Measurements from ENCODE around the gene PHF3.

The PHF3 gene

DNA sequence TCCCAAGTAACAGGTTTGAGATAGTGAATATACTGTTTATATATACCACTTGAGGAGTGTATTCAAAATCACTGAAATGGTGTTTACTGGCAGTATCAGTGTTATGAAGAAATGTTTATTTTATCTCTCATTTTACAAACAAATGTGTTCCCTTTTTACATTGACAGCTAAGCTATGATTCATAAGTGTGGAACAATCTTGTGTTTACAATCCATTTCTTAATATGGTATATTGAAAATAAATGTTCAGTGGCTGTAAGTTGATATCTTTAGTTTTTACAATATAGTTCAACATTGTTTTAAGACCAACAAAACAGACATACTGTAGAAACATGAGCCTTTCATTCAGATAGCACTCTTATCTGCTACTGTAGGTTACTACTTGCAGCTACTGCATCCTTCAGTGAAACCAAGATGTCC lies 14.3 kb downstream of the PHF3 start:
- no peak for DNase-seq

DNA sequence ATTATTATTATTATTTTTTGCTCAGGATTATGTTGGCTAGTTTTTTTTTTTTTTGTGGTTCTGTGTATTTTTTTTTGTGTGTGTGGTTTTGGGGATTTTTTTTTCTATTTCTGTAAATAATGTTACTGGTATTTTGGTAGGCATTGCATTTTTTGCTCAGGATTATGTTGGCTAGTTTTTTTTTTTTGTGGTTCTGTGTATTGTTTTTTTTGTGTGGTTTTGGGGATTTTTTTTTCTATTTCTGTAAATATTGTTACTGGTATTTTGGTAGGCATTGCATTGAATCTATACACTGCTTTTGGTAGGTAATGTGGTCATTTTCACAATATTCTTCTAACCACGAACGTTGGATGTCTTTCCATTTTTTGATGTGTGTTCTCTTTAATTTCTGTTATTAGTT lies 17.4 kb downstream of the PHF3 start:
- DNase-seq, result no peak

DNA sequence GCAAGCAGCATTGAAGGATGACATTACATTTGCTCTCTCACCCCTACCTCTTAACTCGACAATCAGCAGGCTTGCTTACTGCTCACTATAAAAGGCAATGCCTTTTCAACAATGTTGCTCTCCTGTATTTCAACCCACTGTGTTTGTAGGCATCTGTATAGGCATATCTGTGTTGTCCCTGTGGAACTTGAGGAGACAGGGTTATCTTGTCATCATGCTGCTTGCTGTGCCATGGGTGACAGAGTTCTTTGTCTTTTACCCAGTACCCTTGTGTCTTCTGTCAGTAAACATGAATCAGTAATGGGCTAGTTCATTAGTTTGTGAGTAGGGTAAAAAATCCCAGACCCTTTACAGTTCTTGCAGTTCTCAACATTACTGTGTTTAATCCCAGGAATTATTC lies 25.2 kb downstream of the PHF3 start:
- DNase-seq, result no peak

DNA sequence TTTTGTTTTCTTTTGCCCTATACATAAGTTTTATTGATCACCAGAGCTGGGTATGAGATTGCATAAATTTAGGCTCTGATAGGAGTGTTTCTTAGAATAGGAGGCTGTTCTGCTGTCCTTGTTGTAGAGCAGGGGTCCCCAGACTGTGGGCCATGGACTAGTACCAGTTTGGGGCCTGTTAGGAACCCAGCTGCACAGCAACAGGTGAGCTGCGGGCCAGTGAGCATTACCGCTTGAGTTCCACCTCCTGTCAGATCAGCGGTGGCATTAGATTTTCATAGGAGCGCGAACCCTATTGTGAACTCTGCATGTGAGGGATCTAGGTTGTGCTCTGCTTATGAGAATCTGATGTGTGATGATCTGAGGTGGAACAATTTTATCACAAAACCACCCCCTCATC lies 26.2 kb downstream of the PHF3 start:
- no peak for DNase-seq

DNA sequence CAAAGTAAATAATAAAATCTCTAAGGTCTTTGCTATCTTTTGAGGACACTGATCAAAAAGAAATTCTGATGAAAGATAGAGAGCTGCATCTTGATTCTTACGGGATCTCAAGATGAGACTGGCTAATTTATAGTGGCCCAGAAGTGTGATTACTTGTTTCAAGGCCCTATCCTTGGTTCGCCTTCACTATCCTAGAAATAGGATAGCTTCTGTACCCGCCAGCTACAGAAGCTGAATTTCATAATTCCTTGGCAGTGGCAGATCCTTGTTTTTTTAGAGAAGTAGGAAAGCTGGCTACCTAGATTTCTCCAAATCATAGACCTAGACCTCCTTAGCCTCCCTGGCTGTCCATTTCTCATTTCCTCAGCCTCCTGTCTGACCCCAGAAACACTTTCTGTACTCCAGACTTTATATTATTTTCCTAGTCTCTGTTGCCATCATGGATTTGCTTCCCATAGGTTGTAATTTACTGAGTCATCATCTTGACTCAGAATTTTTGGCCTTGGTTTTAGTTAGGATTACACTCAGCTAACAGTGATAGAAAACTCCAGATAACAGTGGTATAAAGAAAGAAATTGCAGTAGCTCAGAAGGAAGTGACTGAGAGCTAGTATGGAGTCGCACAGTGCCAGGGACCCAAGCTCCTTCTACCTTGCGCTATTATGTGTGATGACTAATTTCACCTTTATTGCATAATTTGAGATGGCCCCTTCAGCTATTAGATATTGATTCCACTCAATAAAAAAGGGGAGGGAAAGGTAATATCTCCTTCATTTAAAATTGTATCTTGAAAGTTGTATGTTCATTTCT lies 27.7 kb downstream of the PHF3 start:
- no peak for DNase-seq

DNA sequence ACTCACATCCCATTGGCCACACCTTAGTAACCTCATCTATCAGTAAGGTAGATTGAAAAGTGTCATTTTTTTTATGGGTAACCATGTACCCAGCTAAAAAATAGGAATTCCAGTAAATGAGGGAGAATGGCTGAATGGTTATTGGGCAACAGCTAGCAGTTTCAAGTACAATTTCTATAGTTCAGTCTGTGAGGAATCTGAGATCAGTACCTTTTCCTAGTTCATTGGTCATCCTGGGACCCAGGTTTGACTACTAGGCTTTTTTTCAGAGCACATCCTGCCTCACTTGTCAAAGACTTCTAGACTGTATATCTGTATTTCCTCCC lies 28.3 kb downstream of the PHF3 start:
- no peak for DNase-seq

DNA sequence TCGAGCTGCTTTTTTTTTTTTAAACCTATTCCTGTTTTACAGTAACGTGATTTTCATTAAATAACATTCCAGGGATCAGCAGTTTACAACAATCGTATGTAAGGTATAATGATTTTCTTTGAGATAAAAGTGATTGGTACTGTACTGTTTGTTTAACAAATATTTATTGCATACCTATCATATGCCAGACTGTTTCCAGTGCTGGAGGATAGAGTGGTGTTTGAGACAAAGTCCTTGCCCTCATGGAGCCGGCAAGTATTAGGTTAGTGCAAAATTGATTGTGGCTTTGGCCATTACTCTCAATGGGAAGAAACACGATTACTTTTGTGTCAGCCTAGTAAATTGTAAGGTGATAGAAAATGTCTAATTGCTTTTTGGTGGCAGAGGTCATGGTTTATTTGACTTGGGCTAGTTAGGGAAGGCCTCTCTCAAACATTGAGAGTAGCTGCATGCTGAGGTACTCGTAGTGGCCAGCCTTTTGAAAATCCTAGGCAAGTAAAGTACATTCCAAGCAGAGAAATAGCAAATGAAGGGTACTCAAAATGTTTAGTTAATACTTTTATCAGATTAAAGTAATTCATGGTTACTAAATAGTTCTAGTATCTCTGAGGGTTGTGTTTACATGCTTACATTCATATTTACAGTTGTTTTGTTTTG lies 35.6 kb downstream of the PHF3 start:
- DNase-seq, result no peak

DNA sequence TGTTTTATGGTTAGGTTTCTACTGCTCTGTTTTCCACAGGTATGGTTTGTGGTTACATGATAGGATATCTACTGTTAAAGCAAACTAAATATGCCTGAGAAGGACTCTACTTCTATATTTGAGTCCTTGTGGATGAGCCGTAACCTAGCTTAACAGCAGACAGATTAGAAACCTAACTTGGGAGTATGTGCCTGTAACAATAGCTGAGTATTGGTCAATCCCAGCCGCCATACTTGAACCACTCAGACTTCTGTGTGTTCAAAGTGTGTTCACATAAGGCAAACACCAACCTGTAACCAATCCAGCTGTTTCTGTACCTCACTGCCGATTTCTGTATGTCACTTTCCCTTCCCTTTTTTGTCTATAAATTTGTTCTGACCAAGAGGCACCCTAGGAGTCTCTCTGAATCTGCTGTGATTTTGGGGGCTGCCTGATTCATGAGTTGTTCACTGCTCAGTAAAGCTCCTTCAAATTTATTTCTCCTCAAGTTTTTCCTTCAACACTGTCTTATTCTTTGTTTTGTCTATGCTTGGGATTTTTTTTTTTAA lies 37.1 kb downstream of the PHF3 start:
- DNase-seq, result no peak

DNA sequence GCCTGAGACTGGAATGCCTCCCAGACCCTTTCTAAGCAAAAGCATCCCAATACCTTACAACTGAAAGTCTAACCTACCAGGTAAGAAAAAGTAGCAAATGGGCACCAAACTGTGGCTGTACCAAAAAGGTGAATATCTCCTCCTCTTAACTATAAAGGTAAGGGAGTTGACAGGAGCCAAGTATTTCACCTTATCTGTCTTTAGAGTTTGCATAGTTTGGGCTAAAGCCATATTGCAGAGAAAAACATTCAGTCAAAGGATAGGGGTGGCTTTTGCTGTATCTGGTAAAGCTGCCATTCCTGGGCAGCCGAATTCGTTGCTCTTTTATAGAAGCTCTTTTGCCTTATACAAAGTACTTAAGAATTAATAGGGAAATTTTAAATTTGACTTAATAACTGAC lies 38.1 kb downstream of the PHF3 start:
- no peak for DNase-seq

DNA sequence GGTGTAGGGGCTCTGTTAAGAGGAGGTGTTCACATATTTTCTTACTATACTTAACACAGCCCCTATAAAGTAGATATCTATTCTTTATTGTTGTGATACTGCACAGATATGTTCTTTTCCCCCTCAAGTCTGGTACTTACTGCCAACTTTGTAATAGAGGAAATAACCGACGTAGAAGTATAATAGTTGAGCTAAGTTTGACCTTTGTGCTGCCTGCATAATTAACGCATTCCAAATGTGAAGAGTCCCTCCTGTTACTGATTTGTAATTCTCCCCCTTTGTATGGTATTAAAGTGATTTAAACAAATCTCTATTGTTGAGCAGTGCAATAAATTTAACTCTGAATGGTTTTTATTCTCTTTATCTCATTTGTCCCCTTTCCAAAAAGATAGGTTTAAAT lies 39.0 kb downstream of the PHF3 start:
- no peak for DNase-seq

DNA sequence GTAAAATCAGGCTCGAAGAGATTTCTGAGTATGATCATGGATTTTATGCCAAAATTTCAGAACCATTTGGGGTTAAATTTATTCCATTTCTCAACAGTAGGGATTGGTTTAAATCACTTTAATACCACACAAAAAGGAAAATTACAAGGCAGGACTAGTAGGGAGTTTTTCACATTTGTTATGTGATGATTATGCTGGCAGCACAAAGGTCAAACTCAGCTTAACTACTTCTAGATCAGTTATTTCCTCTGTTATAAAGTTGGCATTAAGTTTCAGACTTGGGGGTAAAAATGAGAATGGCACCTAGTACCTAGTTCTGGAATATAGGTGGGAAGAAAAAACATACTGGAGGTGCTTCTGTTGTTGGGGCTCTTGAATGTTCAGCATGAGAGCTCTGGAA lies 39.5 kb downstream of the PHF3 start:
- DNase-seq, result no peak

DNA sequence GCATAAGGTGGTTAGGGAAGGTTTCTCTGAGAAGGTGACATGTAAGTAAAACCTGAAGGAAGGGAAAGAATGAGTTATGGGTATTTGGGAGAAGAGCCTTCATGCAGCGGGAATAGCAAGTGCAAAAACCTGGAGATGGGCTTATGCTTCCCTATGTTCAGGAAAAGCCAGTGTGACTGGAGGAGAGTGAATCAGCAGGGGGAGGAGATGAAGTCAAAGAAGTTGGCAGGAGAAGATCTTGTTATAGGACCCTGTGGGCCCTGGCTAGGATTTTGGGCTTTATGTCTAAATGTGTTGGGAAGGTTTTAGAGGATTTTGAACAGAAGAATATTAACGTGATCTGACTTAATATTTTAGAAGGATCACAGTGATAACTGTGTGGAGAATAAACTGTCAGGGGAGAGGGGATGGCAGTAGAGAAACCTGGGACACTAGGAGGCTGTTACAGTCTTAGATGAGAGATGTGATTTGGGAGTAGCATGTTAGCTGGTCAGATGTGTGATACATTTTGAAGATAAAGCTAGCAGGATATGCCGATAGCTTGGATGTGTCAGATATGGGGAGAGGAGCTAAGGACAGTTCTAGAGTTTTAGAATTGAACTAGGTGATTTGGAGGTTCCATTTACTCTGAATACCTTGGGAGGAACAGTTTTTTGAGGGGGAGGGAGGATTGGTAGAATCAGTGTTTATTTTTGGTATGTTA lies 41.0 kb downstream of the PHF3 start:
- no peak for DNase-seq

DNA sequence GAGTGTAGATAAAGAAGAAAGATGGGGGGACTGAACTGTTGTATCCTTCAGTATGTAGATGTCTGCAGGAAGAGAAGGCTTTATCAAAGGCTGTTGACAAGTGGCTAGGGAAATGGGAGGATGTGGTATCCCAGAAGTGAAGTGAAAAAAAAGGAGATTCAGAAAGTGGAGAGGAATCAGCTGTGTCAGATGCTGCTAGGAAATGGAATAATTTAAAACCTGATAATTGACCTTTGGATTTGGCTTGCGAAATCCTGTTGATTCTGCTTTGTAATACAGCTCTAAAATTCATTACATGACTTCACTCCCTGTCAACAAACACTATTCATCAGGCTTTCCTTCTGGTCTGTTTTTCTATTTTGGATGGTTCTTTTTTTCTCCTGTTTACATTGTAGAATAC lies 41.7 kb downstream of the PHF3 start:
- no peak for DNase-seq

DNA sequence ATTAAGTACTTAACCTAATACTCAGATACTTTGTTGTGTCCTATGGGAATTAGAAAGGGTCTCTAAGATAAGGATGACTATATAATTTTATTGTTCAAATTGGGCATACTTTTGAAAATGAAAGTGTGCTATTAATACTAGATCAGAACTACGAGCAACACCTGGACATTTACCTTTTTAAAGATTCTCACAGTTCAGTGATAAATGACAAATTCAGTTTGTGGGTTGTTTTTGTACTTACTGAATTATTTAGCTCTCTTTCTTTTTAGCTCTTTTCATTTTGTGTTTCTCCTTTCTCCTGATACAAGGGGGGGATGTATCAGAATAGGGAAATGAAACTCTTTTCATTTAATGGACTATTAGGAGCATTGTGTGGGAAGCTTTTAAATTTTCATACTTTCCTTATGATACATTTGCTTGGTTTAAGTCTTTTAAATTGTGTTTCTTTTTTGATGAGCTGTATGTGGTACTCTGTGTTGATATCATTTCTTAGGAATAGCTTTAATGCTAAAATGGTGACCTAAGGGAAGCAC lies 47.5 kb downstream of the PHF3 start:
- DNase-seq, result no peak

DNA sequence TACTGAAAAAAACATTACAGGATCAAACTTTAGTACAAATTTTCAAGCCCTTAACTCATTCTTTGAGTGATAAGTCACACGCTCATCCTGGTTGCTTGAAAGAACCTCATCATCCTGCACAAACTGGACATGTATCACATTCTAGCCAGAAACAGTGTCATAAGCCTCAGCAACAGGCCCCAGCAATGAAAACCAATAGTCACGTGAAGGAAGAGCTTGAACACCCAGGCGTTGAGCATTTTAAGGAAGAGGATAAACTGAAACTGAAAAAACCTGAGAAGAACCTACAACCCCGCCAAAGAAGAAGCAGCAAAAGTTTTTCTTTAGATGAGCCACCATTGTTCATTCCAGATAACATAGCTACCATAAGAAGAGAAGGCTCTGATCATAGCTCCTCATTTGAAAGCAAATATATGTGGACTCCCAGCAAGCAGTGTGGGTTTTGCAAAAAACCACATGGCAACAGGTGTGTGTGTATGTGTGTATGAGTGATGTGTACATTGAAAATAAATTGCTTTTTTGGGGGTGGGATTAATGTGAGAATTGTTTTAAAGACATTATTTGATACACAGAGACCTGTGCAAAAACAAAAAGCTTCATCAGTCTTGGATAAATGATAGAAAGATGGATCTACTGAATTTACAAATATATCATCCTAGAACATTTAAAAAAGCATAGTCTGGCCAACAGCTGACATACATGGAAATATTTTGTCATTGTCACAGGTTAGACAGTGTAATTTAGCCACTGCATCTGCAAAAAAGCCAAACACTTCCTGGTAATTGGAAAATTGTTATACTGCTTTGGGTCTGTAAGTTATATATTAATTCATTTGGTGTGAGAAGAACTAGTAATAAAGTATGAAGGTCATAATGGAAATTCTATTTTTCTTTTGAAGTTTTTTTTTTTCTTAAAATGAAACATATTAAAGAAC lies 50.1 kb downstream of the PHF3 start:
- DNase-seq, result no peak

DNA sequence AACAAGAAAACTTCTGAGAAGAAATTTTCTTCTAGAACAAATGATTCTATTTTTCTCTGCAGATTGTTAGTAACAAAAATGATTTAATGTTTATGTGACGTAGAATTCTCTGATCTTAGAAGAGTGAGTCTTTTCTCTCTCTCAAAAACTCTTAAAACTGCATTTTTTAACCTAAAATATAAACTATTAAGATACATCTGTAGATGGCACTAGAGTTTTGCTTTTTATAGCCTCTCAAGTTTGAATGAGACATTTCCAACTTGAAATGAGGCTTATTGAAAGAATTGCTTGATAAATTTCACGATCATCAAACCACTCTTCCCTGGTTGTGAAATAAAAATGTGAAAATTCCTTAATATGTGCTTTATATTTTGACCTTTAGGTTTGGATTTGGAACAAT lies 53.8 kb downstream of the PHF3 start:
- DNase-seq, result no peak

DNA sequence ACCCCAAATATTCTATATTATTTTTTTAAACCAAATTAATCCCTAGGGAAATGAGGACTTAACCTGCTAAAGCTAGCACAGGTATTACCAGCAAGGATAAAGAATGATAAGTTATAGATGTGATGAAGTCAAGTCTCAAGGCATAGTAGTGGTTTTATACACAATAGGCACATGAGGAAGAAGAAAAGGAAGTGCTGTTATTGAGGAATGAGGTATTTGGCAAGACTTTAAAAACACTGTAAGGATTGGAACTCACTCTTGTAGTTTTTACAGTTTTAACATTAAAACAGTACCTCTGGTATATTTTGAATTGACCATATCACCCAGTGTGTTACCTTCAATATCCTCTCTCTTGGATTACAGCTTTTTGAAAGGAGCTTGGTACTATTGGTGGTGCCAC lies 54.6 kb downstream of the PHF3 start:
- DNase-seq, result no peak

DNA sequence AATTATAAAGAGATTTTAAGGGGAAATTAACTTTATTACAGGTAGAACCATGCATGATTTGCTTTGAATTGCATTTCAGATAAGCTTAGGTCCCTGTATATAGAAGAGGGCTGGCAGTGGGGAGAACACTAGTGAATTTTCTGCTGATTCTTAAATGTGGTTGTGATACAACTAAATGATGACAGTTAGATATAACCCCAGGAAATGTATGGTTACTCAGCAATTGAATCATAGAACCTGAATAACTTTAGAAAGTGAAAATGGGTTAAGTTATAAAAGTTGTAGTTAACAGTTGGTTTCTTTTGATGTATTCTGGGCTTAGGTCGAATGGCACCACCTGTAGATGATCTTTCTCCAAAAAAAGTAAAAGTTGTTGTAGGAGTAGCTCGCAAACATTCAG lies 70.1 kb downstream of the PHF3 start:
- no peak for DNase-seq

DNA sequence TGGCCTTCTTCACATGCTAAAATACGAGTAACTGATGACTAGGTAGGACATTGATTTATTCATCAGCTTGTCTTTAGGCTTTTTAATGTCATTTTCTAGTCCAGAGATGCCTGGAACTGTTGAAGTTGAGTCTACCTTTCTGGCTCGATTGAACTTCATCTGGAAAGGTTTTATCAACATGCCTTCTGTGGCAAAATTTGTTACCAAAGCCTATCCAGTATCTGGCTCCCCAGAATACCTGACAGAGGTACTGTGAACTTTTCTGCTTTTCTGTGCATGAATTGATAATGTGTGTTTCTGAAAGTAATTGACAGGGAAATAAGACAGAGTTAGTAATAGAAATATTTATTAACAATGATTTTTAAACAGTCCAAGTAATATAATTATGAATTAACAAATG lies 71.0 kb downstream of the PHF3 start:
- no peak for DNase-seq

DNA sequence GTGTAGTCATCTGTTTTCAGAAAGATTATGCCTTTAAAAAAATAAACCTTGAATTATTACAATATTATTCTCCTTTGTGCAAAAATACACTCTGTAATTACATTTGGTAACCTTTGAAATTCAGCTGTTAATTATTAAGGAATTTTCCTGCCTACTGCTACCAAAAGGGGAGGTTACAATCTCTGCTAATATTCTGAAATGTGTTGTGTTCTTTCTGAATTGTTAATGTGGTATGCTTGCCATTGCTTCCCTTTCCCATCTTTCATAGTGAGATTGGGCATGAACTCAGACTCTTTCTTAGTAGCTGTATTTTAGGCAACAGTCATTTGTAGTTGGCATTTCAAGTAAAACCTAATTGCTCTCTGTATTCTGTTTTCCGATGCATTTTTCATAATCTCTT lies 73.0 kb downstream of the PHF3 start:
- no peak for DNase-seq

DNA sequence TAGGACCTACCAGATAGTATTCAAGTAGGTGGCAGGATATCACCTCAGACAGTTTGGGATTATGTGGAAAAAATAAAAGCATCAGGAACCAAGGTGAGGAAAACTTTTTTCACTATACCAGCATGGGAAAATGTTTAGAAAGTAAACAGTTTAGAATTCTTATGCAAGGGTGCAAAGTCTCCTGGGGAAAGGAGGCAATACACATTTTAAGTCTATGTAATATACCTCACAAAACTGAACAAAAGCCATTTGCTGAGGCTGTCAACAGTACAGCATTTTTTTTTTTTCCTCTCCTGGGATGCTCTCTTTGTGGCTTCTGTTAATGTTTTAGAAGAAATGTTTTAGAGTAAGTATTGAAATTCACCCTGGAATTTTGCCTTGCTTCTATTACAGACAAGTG lies 73.5 kb downstream of the PHF3 start:
- DNase-seq, result no peak

DNA sequence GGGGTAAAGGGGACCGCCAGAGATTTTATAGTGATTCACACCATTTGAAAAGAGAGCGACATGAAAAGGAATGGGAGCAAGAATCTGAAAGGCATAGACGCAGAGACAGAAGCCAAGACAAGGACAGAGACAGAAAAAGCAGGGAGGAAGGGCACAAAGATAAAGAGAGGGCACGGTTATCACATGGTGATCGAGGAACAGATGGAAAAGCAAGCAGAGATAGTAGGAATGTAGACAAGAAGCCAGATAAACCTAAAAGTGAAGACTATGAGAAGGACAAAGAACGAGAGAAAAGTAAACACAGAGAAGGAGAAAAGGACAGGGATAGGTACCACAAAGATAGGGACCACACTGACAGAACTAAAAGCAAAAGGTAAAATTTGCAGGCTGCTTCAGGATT lies 77.7 kb downstream of the PHF3 start:
- no peak for DNase-seq

DNA sequence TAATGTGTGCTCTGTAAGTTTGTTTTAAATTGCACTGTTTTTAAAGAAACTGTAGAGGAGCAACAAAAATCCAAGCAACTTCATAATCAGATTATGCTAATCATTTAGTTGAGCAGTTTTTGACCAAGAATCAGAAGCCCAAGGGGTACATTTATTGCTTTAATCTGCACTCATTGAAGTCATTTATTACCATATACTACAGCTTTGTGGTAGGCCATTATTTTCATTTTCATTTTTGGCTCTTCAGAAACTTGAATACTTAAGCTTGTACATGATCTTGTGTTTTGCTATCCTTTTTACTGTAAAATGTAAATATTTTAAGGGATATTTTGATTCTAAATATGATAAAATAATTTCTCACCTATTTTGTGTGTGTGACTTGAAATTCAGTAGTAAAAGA lies 78.5 kb downstream of the PHF3 start:
- DNase-seq, result no peak

Data from NCI-H526 treated with DMSO at 0.1 percent for 48 hours (cell line).